ENCODE data around the gene JPH2. TPM values are rescaled to one million over a fixed set of nuclear protein-coding genes. Genes with fewer than 3 reads are reported as not detected.

The JPH2 gene
- total RNA-seq, 6 donors from 2014 or later: 3.5 to 9.2 (median 5.0) TPM

GRCh38 chr20:44092551-44093248 lies 94.3 kb downstream of the JPH2 start:
- Histone ChIP-seq H3K9me3 (no peaks in the 10 kb centered on the region), H3K4me3 (no peak overlapping the region), H3K27ac (no peak overlapping the region), H3K27me3 (no peaks in the 10 kb centered on the region), H3K4me1 (peaks cover 0 to 6% (median 0%) of the 10 kb centered on the region in 4 donors), H3K36me3 (no peaks in the 10 kb centered on the region)
- 58 to 66% methylated on average over 9 of the region's 9 CpGs for WGBS, 2 donors
- no peak for ATAC-seq (ENCODE audit: low FRiP score in 2 of 2)
- no peak for DNase-seq
- TF ChIP-seq CTCF (IDR thresholded peaks at IDR 0.05) (peak; percentile 16 to 43 (median 26)), POLR2AphosphoS5 (IDR thresholded peaks at IDR 0.05) (no peak)

- 58 to 71% methylated on average over 4 of the region's 4 CpGs for WGBS, 2 donors
- DNase-seq: no peak
- Histone ChIP-seq H3K4me1 (peaks cover 0 to 6% (median 0%) of the 10 kb centered on the region in 4 donors), H3K4me3 (no peak overlapping the region), H3K27ac (no peak overlapping the region), H3K9me3 (no peaks in the 10 kb centered on the region), H3K36me3 (no peaks in the 10 kb centered on the region), H3K27me3 (no peaks in the 10 kb centered on the region)
- no peak for TF ChIP-seq EP300 (IDR thresholded peaks at IDR 0.05)
- no peak for TF ChIP-seq POLR2A (IDR thresholded peaks at IDR 0.05)
- TF ChIP-seq CTCF (IDR thresholded peaks at IDR 0.05): no peak
- TF ChIP-seq POLR2AphosphoS5 (IDR thresholded peaks at IDR 0.05): no peak
- no peak for ATAC-seq (ENCODE audit: low FRiP score in 2 of 2)
These were observed 96.0 kb downstream of the JPH2 start for GRCh38 chr20:44091026-44091425.

GRCh38 chr20:44089987-44090674 lies 96.9 kb downstream of the JPH2 start:
- 62 to 63% methylated on average over 7 of the region's 7 CpGs for WGBS, 2 donors
- H3K27ac ChIP-seq: no peak overlapping the region
- H3K36me3 ChIP-seq: no peaks in the 10 kb centered on the region
- H3K9me3 ChIP-seq: no peaks in the 10 kb centered on the region
- H3K4me3 ChIP-seq: no peak overlapping the region
- TF ChIP-seq POLR2A (IDR thresholded peaks at IDR 0.05) (no peak), CTCF (IDR thresholded peaks at IDR 0.05) (no peak), POLR2AphosphoS5 (IDR thresholded peaks at IDR 0.05) (no peak), EP300 (IDR thresholded peaks at IDR 0.05) (no peak)
- no peaks in the 10 kb centered on the region for H3K27me3 ChIP-seq
- peaks cover 0 to 6% (median 0%) of the 10 kb centered on the region in 4 donors for H3K4me1 ChIP-seq
- ATAC-seq (ENCODE audit: low FRiP score in 2 of 2) (peak in 1 of 2 donors; percentile 29), DNase-seq (peak in 1 of 2 donors; percentile 56)

- DNase-seq: no peak
- H3K4me3 ChIP-seq: no peak overlapping the region
- H3K4me1 ChIP-seq: peaks cover 0 to 6% (median 0%) of the 10 kb centered on the region in 4 donors
- TF ChIP-seq POLR2A (IDR thresholded peaks at IDR 0.05) (no peak), POLR2AphosphoS5 (IDR thresholded peaks at IDR 0.05) (no peak), CTCF (IDR thresholded peaks at IDR 0.05) (no peak), EP300 (IDR thresholded peaks at IDR 0.05) (no peak)
- no peak overlapping the region for H3K27ac ChIP-seq
- WGBS, 2 donors: 79 to 87% methylated on average over 4 of the region's 4 CpGs
- ATAC-seq (ENCODE audit: low FRiP score in 2 of 2): no peak
- H3K36me3 ChIP-seq: no peaks in the 10 kb centered on the region
- no peaks in the 10 kb centered on the region for H3K9me3 ChIP-seq
- H3K27me3 ChIP-seq: no peaks in the 10 kb centered on the region
These were observed 99.2 kb downstream of the JPH2 start for GRCh38 chr20:44087857-44088120.
